Fibroblast of upper back skin (primary cell): ENCODE results near the gene SLC6A3.

Experiments used
- DNase-seq: peaks from one replicate; pipeline ENCODE4 v3.0.0-alpha.2; 2013

SLC6A3 gene

GRCh38 chr5:1419476-1420210, 25.6 kb downstream of the SLC6A3 start:
- DNase-seq: no peak

- no peak for DNase-seq
These were observed 26.3 kb downstream of the SLC6A3 start for GRCh38 chr5:1418921-1419280.

DNA sequence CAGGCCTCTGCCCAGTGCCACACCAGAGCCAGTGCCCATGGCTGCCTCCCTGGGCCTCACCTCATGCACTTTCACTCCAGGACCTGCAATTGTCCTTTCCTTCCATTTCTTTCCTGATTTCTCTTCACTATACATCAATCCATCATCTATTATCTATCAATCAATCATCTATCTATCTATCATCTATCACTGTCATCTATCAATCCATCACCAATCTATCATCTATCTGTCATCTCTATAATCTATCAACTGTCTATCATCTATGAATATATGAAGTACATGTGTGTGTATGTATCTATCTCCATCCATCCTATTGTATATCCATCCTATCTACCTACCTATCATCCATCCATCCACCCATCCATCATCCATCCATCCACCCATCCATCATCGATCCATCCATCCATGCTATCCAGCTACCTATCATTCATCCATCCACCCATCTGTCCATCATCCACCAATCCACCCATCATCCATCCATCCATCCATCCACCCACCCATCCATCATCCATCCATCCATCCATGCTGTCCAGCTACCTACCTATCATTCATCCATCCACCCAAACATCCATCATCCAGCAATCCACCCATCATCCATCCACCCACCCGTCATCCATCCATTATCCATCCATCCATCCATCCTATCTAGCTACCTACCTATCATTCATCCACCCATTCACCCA, 26.9 kb downstream of the SLC6A3 start:
- no peak for DNase-seq

GRCh38 chr5:1417586-1418225, 27.5 kb downstream of the SLC6A3 start:
- DNase-seq: no peak

GRCh38 chr5:1416856-1417469, 28.3 kb downstream of the SLC6A3 start:
- no peak for DNase-seq

DNA sequence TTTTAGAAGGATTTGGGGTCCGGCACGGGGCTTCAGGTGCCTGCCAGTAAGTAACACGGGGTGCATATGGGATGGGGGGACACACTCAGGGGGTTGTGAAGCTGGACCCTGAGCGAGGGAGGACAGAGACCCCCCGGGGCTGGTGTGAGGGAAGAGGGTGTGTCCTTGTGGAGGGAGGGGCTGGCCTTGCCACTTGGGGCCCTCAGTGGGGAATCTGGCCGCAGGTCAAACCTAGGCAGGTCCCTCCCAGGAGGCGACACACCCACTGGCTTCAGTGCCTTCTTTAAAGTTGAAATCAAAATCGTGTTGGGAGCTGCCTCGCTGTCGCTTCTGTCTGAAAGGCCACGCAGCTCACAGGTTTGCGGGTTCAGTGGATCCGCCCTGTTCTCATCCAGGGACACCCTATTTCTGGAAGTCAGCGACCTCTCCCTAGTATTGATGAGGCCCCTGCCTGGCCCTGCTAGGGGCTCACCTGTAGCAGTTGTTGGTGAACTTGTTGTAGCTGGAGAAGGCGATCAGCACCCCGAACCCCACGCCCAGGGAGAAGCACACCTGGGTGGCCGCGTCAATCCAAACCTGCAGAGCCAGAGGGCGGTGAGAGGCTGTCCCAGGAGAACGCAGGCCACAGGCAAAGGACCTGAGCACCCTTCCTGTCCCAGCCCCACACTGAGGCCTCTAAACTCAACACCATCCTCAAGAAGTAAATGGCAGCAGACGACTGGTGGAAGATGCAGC, 29.4 kb downstream of the SLC6A3 start:
- no peak for DNase-seq

GRCh38 chr5:1415059-1415425, 30.2 kb downstream of the SLC6A3 start:
- DNase-seq: no peak

GRCh38 chr5:1414311-1415058, 30.8 kb downstream of the SLC6A3 start:
- no peak for DNase-seq

- no peak for DNase-seq
These were observed 31.5 kb downstream of the SLC6A3 start for GRCh38 chr5:1413611-1414241.

DNA sequence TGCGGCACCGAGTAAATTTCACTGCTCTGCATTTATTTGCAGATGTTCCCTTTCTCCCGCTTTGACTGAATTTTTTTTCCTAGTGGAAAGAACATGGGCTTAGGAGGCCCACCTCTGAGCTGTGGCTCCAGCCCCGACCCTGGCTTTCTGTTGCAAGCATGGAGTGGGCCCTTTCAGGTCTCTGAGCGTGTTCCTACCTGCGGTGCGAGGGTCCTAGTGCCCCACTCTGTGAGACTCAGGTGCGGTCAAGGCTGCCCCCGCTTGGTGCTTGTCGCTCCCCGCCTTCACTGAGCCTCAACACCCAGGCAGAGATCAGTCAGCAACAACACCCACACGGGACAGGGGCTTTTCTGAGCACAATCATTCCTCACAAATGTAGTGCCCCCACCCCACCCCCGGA, 32.0 kb downstream of the SLC6A3 start:
- DNase-seq: no peak

DNA sequence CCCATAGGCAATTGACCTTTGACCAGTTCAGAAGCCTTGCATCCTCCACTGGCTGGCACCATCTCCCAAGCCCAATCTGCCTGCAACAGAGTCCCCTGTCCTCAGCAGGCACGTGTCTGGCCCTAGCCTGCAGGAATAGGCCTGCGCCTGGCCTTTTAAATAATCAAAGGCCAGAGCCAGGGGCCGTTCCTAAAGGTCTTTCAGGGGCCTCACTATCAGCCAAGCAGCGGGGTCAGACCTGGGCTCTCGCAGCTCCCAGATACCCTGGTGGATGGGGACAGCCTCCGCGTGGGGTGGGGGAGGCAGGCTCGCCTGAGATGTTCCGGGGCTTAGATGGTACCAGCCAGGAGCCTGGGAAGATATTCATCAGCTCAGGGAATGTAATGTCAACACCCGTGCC, 32.6 kb downstream of the SLC6A3 start:
- no peak for DNase-seq

DNA sequence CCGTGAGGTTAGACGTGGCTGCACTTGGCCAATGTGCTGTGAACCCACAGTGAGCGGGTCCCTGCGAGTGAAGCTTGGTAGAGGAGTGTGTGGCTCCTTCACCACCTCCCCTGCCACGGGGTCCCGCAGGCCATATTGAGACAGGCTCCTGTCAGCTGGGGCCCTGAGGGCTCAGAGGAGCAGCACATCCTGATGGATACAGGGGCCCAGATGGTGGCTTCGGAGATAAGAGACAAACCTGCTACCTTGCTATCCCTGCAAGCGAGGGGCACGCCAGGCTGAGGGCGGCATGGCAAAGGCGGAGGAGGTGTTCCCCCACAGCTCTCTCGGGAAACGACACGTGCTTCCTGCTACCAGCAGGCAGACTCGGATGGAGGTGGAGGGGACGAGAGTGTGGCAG, 33.1 kb downstream of the SLC6A3 start:
- DNase-seq: no peak

- no peak for DNase-seq
These were observed 34.1 kb downstream of the SLC6A3 start for GRCh38 chr5:1411099-1411498.

DNA sequence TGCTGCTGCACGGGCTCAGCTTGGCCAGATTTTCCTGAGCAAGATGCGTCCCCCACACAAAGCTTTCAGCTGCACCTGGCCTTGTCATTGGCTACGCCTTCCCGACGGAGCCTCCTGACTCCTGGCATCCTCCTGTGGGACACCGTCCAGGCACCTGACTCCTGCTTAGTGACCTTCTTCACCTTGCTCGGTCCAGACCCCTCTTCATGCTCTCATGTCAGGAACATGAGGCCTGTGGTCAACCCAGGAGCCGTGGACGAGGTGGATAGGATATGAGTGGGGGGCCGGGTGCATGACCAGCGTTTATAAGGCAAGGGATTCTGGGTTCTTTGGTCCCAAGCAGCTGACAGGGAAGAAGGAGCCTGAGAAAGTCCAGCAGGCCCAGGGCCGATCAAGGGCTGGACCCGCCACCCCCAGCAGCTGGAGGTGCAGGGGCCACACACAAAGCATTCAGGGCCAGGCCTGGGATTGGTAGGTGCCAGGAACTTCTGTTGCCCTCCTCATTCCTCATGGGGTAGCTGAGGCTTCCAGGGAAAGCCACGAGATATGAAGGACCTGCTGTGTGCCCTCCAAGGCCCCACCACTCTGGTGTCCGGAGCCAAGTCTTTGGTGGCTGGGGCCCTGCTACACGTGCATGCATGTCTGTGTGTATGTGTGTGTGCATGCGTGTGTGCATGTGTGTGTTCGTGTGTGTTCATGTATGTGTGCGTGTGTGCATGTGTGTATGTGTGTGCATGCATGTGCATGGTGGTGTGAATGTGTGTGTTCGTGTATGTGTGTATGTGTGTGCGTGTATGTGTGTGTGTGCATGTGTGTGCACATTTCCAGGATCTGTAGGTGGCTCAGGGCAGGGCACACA, 34.9 kb downstream of the SLC6A3 start:
- no peak for DNase-seq

GRCh38 chr5:1409381-1410110, 35.7 kb downstream of the SLC6A3 start:
- DNase-seq: no peak

- no peak for DNase-seq
These were observed 38.3 kb downstream of the SLC6A3 start for GRCh38 chr5:1406681-1407640.

- DNase-seq: no peak
These were observed 39.4 kb downstream of the SLC6A3 start for GRCh38 chr5:1405539-1406530.

GRCh38 chr5:1405121-1405520, 40.1 kb downstream of the SLC6A3 start:
- no peak for DNase-seq
